B cell (primary cell): ENCODE measurements around the gene COL25A1. TPM values are rescaled to one million over a fixed set of nuclear protein-coding genes. Genes with fewer than 3 reads are reported as not detected.

Source experiments
- ATAC-seq: fragments of 200-7000 bp; cut with Tn5 transposase; one replicate; pipeline ENCODE4 v1.10.0; 2021; ENCODE audit warnings: low read depth, mild to moderate bottlenecking, moderate number of reproducible peaks, moderate library complexity
- CTCF ChIA-PET: fragments of 350-600 bp; sonication (Branson Sonifier 250); formaldehyde crosslinking; loops from one replicate; lab custom pipeline; 2021; ENCODE audit warnings: antibody characterized with exemption, inconsistent platforms; lab: Charles Lee
- POLR2A ChIA-PET: fragments of 350-600 bp; sonication (Branson Sonifier 250); formaldehyde crosslinking; loops from one replicate; lab custom pipeline; 2021; ENCODE audit warnings: antibody characterized with exemption; lab: Charles Lee
- DNase-seq: peaks from one replicate; pipeline ENCODE4 v3.0.0; 2013
- H2AFZ ChIP-seq: 2 replicates; pipeline ENCODE4 v1.6.1; 2012; ENCODE audit warnings: mild to moderate bottlenecking, low read depth, low read length; ENCODE audit not compliant: insufficient read depth, poor library complexity, severe bottlenecking
- H3K27ac ChIP-seq, 2 donors: 1 replicate in 1 of 2; 2 replicates in 1 of 2; pipeline ENCODE4 v1.5.1; 2012 to 2013; ENCODE audit warnings: low read length in 2 of 2, mild to moderate bottlenecking in 2 of 2, moderate library complexity in 1 of 2
- H3K27me3 ChIP-seq, 4 experiments: fragments of 200-600 bp in 1 of 4; sonication (generic) in 1 of 4; replicated peaks in 1 of 4; 1 replicate in 2 of 4; 2 replicates in 2 of 4; pipeline versions ENCODE4 v1.6.1 to v1.7.0; 2013 to 2016; ENCODE audit warnings: low read length in 3 of 4, mild to moderate bottlenecking in 2 of 4, mixed read lengths in 1 of 4, moderate library complexity in 1 of 4; ENCODE audit not compliant: insufficient read depth in 4 of 4, control insufficient read depth in 3 of 4; ENCODE audit errors: control extremely low read depth in 1 of 4
- H3K36me3 ChIP-seq, 2 experiments: replicated peaks in 1 of 2; 1 replicate in 1 of 2; 2 replicates in 1 of 2; pipeline versions ENCODE4 v1.6.1 to v1.7.1; 2013; ENCODE audit warnings: low read length in 1 of 2; ENCODE audit not compliant: insufficient read depth in 2 of 2, control insufficient read depth in 1 of 2; ENCODE audit errors: control extremely low read depth in 1 of 2, extremely low read depth in 1 of 2
- H3K4me1 ChIP-seq, 2 donors: fragments of 200-600 bp in 1 of 2; sonication (generic) in 1 of 2; 1 replicate in 1 of 2; 2 replicates in 1 of 2; pipeline versions ENCODE4 v1.5.1 to v1.6.1; 2013 to 2017; ENCODE audit warnings: low read length in 2 of 2; ENCODE audit not compliant: control insufficient read depth in 2 of 2, insufficient read depth in 2 of 2
- H3K4me2 ChIP-seq: replicated peaks from 2 replicates; pipeline ENCODE3; 2012; ENCODE audit warnings: mild to moderate bottlenecking, low read depth, low read length; ENCODE audit not compliant: poor library complexity, severe bottlenecking
- H3K4me3 ChIP-seq, 5 experiments: fragments of 200-600 bp in 1 of 5; sonication (generic) in 1 of 5; 1 replicate in 3 of 5; 2 replicates in 2 of 5; pipeline versions ENCODE4 v1.5.1 to v1.7.0; 2011 to 2016; ENCODE audit warnings: low read length in 4 of 5, mild to moderate bottlenecking in 4 of 5, low read depth in 2 of 5, control low read depth in 1 of 5, moderate library complexity in 1 of 5; ENCODE audit not compliant: insufficient read depth in 1 of 5; ENCODE audit errors: control extremely low read depth in 1 of 5, extremely low read depth in 1 of 5
- H3K79me2 ChIP-seq: fragments of 200-600 bp; sonication (generic); one replicate; pipeline ENCODE4 v1.6.0; 2016; ENCODE audit warnings: low read length; ENCODE audit not compliant: control insufficient read depth, insufficient read depth
- H3K9ac ChIP-seq: fragments of 200-600 bp; sonication (generic); 2 replicates; pipeline ENCODE4 v1.6.1; 2017; ENCODE audit warnings: mild to moderate bottlenecking, low read length, moderate library complexity
- H3K9me3 ChIP-seq, 3 donors: one replicate each; pipeline versions ENCODE4 v1.6.1 to v1.7.1; 2013; ENCODE audit warnings: low read length in 2 of 3; ENCODE audit not compliant: control insufficient read depth in 2 of 3, insufficient read depth in 1 of 3; ENCODE audit errors: control extremely low read depth in 1 of 3
- H4K20me1 ChIP-seq: 2 replicates; pipeline ENCODE4 v1.6.0; 2012; ENCODE audit warnings: mild to moderate bottlenecking, low read length; ENCODE audit not compliant: insufficient read depth, control insufficient read depth, poor library complexity, severe bottlenecking
- H3K27ac Mint-ChIP-seq: one replicate; pipeline ENCODE4 v1.8.0; 2021; ENCODE audit warnings: mixed read lengths
- H3K27me3 Mint-ChIP-seq: one replicate; pipeline ENCODE4 v1.8.0; 2021; ENCODE audit warnings: mixed read lengths
- H3K4me1 Mint-ChIP-seq: one replicate; pipeline ENCODE4 v1.8.0; 2021; ENCODE audit warnings: mixed read lengths
- H3K4me3 Mint-ChIP-seq: one replicate; pipeline ENCODE4 v1.8.0; 2021; ENCODE audit warnings: mixed read lengths
- H3K9me3 Mint-ChIP-seq: one replicate; pipeline ENCODE4 v1.8.0; 2022; ENCODE audit warnings: mixed read lengths; ENCODE audit not compliant: insufficient read depth
- CTCF ChIP-seq: fragments of 200-600 bp; IDR thresholded peaks from one replicate; pipeline ENCODE4 v1.8.0; 2022; ENCODE audit warnings: antibody characterized with exemption, mild to moderate bottlenecking
- EZH2 ChIP-seq: IDR thresholded peaks from 2 replicates; pipeline ENCODE4 v1.6.1; 2012; ENCODE audit warnings: borderline replicate concordance, low read depth, mild to moderate bottlenecking, moderate library complexity, low read length; ENCODE audit not compliant: insufficient read depth, poor library complexity, severe bottlenecking
- WGBS: methylation state at CpG from one replicate; pipeline ENCODE4 v1.1.5; 2013; ENCODE audit warnings: missing lambda C conversion rate; ENCODE audit not compliant: insufficient coverage; 5-methylcytosine and 5-hydroxymethylcytosine counted together
- intact Hi-C: fragments of 100-400 bp; cut with micrococcal nuclease; formaldehyde crosslinking; loops from one replicate; pipeline ENCODE4 v1.10.0; 2022
- polyA plus RNA-seq: library from polyadenylated mRNA; depleted of rRNA; stranded (reverse); fragments of >200 nt; gene quantifications from 2 replicates; pipeline ENCODE4 v1.2.3, GENCODE V29; 2012
- total RNA-seq, 2 donors: library from RNA; stranded (reverse); fragments of 120-200 nt in 1 of 2; gene quantifications; 1 replicate in 1 of 2; 2 replicates in 1 of 2; pipeline versions ENCODE4 v1.2.3 to v1.2.4, GENCODE V29; 2013 to 2022

The COL25A1 gene
- total and polyA plus RNA-seq, 2 donors (not counting 1 experiment from before 2014, with no cell fraction given), result not detected

DNA sequence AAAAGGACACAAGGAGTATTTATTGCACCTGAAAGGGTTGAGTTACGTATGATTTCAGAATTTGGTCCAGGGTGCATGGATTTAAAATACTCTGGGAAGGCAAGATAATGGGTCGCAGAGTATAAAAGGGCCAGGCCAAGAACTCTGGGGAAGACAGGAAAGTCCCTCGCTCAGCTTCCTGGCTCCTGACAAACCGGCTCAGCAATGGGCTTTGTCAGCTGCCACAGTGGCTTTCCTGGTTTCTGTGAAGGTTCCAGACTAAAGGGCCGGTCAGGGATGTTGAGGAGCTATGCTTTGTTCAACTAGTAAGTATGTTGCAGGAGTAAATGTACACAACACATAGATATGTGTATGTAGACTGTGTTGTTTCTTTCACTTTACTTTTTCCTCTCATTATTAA is 385.2 kb downstream of the COL25A1 start:
- Histone ChIP-seq H3K27ac (no peak overlapping the region), H3K36me3 (no peaks in the 10 kb centered on the region), H3K4me3 (no peak overlapping the region), H3K79me2 (no peaks in the 10 kb centered on the region), H3K9me3 (no peaks in the 10 kb centered on the region), H3K4me2 (no peak overlapping the region), H3K9ac (no peak overlapping the region), H3K27me3 (no peaks in the 10 kb centered on the region), H4K20me1 (no peaks in the 10 kb centered on the region), H2AFZ (no peak overlapping the region), H3K4me1 (no peaks in the 10 kb centered on the region)
- no peak overlapping the region for H3K27ac Mint-ChIP-seq
- WGBS, result 89% methylated on average over 4 of the region's 5 CpGs
- intact Hi-C loops, result no loop called here
- TF ChIP-seq EZH2, result no peak
- TF ChIP-seq CTCF, result no peak
- H3K27me3 Mint-ChIP-seq, result no peaks in the 10 kb centered on the region
- H3K9me3 Mint-ChIP-seq, result no peaks in the 10 kb centered on the region
- H3K4me3 Mint-ChIP-seq, result no peak overlapping the region
- ChIA-PET CTCF (no interaction called here), POLR2A (no interaction called here)
- DNase-seq (no peak), ATAC-seq (no peak)
- no peaks in the 10 kb centered on the region for H3K4me1 Mint-ChIP-seq

DNA sequence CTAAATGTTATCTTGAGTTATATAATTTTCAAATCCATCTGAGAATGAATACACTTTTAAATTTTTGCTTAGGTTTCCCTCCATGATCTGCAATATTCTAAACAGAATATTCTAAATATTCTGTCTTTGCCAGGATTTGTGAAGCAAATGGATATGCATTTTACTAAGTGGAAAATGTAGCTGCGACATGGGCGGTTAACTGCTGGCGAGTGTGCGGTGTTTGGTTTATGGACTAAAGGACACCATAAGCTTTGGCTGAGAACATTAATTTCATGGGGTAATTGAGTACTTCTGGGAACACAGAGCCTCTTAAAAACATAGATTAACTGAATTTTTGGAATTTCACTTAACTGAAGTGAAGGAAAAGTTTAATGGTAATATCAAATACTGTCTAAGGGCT is 385.8 kb downstream of the COL25A1 start:
- WGBS, result 97% methylated on average over 4 of the region's 4 CpGs
- no peak overlapping the region for H3K27ac Mint-ChIP-seq
- H2AFZ ChIP-seq, result no peak overlapping the region
- no peak for DNase-seq
- no peaks in the 10 kb centered on the region for H3K9me3 Mint-ChIP-seq
- TF ChIP-seq CTCF (no peak), EZH2 (no peak)
- intact Hi-C loops, result no loop called here
- H3K4me3 ChIP-seq, result no peak overlapping the region
- ChIA-PET CTCF (no interaction called here), POLR2A (no interaction called here)
- H3K9ac ChIP-seq, result no peak overlapping the region
- H3K4me3 Mint-ChIP-seq, result no peak overlapping the region
- H3K4me1 ChIP-seq, result no peaks in the 10 kb centered on the region
- no peak for ATAC-seq
- no peaks in the 10 kb centered on the region for H3K9me3 ChIP-seq
- no peak overlapping the region for H3K4me2 ChIP-seq
- H3K27ac ChIP-seq, result no peak overlapping the region
- no peaks in the 10 kb centered on the region for H4K20me1 ChIP-seq
- H3K36me3 ChIP-seq, result no peaks in the 10 kb centered on the region
- H3K27me3 Mint-ChIP-seq, result no peaks in the 10 kb centered on the region
- no peaks in the 10 kb centered on the region for H3K27me3 ChIP-seq
- H3K79me2 ChIP-seq, result no peaks in the 10 kb centered on the region
- no peaks in the 10 kb centered on the region for H3K4me1 Mint-ChIP-seq
